ENCODE results near the gene HSPB2. TPM values are rescaled to one million over a fixed set of nuclear protein-coding genes. Genes with fewer than 3 reads are reported as not detected.
"Not testable (repeated sequence)": the region's sequence is repeated elsewhere in the genome, so short reads cannot be mapped to it uniquely, and the experiment has no call there.

The HSPB2 gene
- total RNA-seq, result not detected

DNA sequence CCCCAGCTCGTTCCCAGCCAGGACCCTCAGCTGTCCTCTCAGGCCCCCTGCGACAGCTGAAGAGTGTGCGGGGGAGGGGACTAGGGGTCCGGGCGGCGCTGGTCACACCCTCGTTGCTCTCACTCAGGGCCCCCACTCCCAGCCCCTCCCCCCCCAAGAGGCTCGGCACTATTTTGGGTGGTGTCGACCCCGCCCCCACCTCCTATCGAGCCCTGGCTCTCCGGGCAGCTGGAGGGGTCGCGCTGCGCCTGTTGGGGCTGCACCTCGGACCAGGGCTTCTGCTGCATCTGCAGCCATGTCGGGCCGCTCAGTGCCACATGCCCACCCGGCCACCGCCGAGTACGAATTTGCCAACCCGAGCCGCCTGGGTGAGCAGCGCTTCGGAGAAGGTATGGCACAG lies at the start of gene HSPB2:
Gene HSPB2 (plus strand): TSS at position 200 of the 400 bp plus-strand sequence. CDS start 96 bp downstream, at position 296.
- no peak for DNase-seq

DNA sequence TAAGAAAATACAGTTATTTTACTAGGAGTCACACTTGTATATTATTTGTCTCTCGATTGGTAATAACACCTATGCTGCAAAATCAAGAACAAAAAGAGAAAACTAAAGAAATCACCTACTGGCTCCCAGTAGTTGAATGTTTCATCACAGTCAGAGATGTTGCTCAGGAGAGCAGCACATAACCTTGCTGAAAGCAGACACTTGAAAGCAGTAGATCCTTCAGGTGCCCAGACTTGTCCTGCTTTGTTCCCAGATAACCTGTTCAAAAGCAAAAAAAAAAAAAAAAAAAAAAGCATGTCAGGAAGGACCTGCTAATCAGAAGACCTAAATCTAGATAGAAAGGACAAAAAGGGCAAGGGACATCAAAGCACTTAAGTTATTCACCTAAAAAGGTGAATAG lies 42.4 kb upstream of the HSPB2 start:
- no peak for DNase-seq

GRCh38 chr11:111870522-111870885 lies 42.0 kb upstream of the HSPB2 start:
- no peak for DNase-seq

- peak; percentile 90 for DNase-seq
Measured at GRCh38 chr11:111870886-111871692, 41.4 kb upstream of the HSPB2 start, which contains the start of gene ALG9. TSS of gene ALG9 (minus strand) at chr11:111871581. CDS start at chr11:111871482, 99 bp downstream.

DNA sequence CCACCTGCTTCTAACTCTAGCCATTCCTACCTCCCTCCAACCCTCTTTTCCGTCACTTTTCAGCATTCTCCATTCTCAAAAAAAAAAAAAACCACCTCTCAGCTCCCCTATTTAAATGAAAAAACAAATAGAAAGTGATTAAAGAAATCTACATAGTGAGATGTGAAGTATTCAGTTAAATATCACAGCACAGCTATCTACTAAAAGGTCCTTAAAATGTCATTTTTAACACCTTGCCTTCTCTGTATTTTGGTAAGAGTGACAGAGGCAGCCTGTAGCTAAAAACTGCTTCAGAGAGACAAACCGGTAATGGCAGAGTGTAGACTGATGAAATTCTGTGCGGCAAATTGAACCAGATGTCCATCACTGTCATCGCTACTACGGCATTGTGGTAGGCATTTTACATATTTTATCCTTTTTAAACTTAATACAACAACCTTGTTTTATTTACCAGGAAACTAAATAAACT lies 40.8 kb upstream of the HSPB2 start:
- DNase-seq, result no peak

DNA sequence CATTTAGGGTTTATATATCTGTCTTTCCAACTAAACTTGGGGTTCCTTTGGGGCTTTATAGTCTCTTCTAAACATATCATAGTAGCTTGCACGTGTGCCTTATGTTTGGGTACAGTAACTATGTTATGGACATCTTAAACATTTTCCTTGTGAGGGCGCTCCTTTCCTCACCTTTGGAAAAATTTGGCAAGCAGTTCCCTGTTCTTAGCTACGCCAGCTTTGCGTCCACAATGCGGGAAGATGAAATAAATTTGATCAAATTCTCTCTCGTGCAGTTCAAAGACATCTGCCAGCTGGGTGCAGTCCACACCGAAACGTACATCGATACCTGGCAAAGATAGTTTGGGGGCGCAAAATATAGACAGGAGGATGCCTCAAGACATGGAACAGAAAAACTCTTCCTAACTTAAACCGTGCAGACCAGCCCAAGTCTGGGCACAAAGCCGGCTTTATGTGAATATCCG lies 34.1 kb upstream of the HSPB2 start:
- DNase-seq, result no peak

- peak; percentile 96 for DNase-seq
Measured at GRCh38 chr11:111878849-111879636, 33.5 kb upstream of the HSPB2 start, which contains the start of the genes CFAP68 and FDXACB1. TSS of gene CFAP68 (plus strand) at chr11:111879541. CDS start at chr11:111879561, 20 bp downstream. TSS of gene FDXACB1 (minus strand) at chr11:111879165. CDS start at chr11:111879132, 33 bp downstream.

DNA sequence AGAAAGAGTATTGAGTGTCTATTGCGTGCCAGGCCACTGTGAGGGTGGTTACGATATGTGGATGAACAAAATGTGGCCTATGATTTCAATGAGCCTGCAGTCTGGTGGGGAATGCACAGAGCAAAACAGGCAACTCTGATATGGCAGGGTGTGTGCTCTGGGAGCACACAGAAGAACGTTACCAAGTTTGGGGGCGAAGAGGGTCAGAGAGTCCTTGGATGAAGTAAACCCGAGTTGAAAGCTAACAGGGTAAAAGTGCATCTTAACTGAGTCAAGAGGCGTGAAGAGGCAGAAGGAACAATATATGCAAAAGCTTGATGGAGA lies 32.9 kb upstream of the HSPB2 start:
- no peak for DNase-seq

DNA sequence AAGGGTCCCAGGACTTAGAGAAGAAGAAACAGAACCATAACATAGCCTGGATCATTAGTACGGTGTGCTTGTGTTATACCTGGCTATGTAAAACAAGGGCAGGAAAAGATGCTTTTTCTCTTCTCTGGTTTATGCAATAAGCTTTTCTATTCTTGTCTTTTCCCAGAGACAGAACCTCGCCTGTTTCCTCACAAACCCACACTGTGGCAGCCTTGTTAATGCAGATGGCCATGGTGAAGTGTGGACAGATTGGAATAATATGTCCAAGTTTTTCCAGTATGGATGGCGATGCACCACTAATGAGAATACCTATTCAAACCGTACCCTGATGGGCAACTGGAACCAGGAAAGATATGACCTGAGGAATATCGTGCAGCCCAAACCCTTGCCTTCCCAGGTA lies 30.3 kb upstream of the HSPB2 start:
- DNase-seq, result no peak

GRCh38 chr11:111885053-111885452 lies 27.5 kb upstream of the HSPB2 start:
- not testable (repeated sequence) for DNase-seq

GRCh38 chr11:111886032-111886431 lies 26.5 kb upstream of the HSPB2 start:
- no peak for DNase-seq

- no peak for DNase-seq
Measured at GRCh38 chr11:111886844-111887243, 25.7 kb upstream of the HSPB2 start.

DNA sequence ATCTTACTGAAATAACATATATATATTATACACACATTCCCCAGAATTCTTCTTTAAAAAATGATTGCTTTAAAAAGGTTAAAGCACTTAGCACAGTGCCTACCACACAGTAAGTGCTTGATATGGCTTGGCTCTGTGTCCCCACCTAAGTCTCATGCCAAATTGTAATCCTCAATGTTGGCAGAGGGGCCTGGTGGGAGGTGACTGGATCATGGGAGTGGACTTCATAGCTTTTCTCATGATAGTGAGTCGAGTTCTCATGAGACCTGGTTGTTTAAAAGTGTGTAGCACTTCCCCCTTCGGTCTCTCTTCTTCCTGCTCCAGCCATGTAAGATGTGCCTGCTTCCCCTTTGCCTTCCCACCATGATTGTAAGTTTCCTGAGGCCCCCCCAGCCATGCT lies 7.1 kb upstream of the HSPB2 start:
- DNase-seq, result no peak

GRCh38 chr11:111906680-111907079 lies 5.9 kb upstream of the HSPB2 start:
- DNase-seq, result no peak

- DNase-seq, result no peak
Measured at GRCh38 chr11:111908639-111909305, 3.8 kb upstream of the HSPB2 start.

DNA sequence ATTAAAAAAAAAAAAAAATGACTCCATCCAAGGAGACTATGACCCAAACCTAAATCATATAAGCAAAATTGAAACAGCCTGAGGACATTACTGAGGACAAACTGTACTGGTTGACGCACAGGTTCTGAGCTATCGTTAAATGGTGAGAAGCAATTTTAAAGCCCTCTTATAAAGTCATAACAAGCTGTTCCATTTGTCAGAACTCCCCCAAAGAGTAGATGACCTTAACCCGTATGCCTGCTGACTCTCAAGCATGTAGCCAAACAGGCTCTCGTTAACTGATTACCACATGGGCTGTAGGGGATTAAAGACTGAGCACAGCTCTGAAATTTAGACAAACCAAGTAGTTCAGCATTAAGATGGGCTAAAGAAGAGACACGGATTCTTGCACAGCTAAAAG lies 3.2 kb upstream of the HSPB2 start:
- no peak for DNase-seq

DNA sequence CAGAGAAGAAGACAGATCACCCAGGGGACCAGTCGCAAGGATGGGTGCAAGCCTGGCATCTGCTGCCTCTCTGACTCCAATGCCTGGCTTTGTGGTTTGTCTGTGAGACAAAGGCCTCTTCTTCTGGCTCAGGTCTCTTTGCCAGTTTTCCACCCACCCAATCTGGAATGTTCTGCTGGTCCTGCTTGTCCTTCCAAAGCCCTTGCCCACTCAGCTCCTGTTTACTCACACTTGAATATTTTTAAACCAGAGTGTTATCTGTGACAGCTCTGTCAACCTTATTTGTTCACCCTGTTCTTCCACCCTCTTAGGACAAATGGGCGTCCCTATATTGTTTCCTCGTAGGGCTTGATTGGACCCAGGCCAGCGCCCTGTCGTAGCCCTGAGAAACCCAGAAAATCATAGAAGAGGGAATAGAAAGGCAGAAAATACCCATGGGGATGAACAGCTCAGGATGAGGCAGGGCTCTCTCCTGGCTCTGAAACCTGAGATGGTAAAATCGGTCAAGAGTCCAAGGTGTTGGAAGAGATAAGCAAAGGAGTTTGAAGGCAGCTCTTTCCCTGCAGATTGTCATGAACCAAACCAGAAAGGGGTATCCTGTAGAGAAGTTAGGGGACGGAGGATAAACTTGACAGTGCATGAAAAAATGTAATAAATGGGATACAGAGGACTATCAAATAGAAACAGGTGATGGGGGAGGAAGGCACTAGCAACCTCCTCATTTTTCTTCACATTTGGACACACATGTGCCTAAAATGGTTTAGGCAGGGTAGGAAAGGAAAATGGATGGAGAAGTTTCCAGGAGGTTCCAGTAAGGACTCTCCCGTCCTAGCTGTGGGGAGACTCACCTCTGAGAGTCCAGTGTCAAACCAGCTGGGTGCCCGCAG lies 1.6 kb upstream of the HSPB2 start:
- no peak for DNase-seq

DNA sequence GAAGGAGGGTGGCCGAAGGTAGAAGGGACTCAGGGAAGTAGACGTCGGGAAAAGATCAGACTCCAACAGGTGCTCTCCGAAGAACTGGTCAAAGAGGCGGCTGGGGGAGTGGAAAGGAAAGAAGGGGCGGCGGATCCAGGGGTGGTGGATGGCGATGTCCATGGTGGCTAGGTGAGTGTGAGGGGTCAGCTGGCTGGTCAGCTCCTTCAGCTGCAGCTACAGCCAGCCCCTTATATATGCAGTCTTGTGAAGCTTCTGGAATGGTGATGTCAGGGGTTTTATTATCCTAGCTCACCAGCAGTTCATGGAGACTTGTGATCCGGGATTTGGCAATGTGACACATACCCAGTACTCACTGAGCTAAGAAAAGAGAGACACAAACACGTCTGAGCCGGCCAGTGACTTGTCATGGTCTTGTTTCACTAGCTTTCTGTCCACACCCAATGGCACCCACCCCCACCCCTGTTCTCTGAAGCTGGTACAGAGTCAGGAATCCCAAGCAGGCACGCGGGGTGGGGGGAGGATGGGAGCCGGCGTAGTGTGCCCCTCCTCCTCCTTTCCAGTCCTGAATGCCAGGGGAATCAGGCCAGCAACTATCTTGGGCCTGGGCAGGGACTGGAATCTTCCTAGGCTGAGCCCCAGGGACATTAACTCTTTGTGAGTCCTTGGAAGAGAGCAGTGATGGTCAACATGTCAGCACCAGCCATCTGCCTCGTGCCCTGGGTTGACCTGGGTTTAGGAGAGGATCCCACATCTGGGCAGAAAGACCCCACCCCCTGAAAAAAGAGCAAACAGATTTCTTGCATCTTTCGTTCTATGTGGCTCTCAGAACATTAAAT lies 752 bp upstream of the HSPB2 start, which contains the start of gene CRYAB:
Gene CRYAB (minus strand): TSS at position 208 of the 839 bp plus-strand sequence. CDS start 46 bp downstream, at position 162.
- no peak for DNase-seq

GRCh38 chr11:111913031-111913861 lies 712 bp downstream of the HSPB2 start:
- no peak for DNase-seq

GRCh38 chr11:111913997-111914396 lies 1.5 kb downstream of the HSPB2 start:
- no peak for DNase-seq

Measured in effector CD4-positive, alpha-beta T cell (primary cell).